ENCODE data around the gene CIROP. TPM values are rescaled to one million over a fixed set of nuclear protein-coding genes. Genes with fewer than 3 reads are reported as not detected.

The CIROP gene
- total and polyA plus RNA-seq, 9 of the 15 experiments (the other 6 are each of a cell fraction or from before 2014, with no cell fraction given) = not detected

- TF ChIP-seq NCOA6 (IDR thresholded peaks at IDR 0.05) (0 out of 2 replicates have a peak, but pooled peaks have one; percentile 18), ZBTB1 (CRISPR knock-in tag; IDR thresholded peaks at IDR 0.05; ENCODE audit: borderline replicate concordance, low read depth) (no peak), NFYB (IDR thresholded peaks at IDR 0.05; ENCODE audit: extremely low read depth, insufficient read length) (no peak), TAF1 (IDR thresholded peaks at IDR 0.05; ENCODE audit: control insufficient read depth, extremely low read depth, insufficient read depth, low read length, severe bottlenecking) (peak; percentile 50), RBM17 (IDR thresholded peaks at IDR 0.05; ENCODE audit: borderline replicate concordance, low read depth, low read length) (no peak), ARNT (IDR thresholded peaks at IDR 0.05) (0 out of 4 replicates have a peak, but pooled peaks of 1 of the 2 experiments have one; percentile 18), HOXB6 (CRISPR knock-in tag; IDR thresholded peaks at IDR 0.05; ENCODE audit: borderline replicate concordance) (no peak), NFIX (CRISPR knock-in tag; IDR thresholded peaks at IDR 0.05; ENCODE audit: low read depth) (no peak), ZBED1 (IDR thresholded peaks at IDR 0.05) (no peak), SIRT6 (IDR thresholded peaks at IDR 0.05; ENCODE audit: low read depth, low read length) (no peak), EP400 (IDR thresholded peaks at IDR 0.05) (no peak), BRD9 (IDR thresholded peaks at IDR 0.05; ENCODE audit: low read depth, partially characterized antibody) (no peak), EP300 (IDR thresholded peaks at IDR 0.05; ENCODE audit: low read length) (no peak), PHTF2 (CRISPR knock-in tag; IDR thresholded peaks at IDR 0.05) (no peak), ZNF766 (CRISPR knock-in tag; conservative IDR thresholded peaks at IDR 0.05) (no peak), TBP (optimal IDR thresholded peaks at IDR 0.05; ENCODE audit: low read depth, low read length) (peak; percentile 57), SNIP1 (IDR thresholded peaks at IDR 0.05; ENCODE audit: low read depth) (0 out of 2 replicates have a peak, but pooled peaks have one; percentile 41), RCOR1 (IDR thresholded peaks at IDR 0.05; ENCODE audit: borderline replicate concordance in 1 of 2, low read depth in 2 of 2, low read length in 2 of 2) (no peak), ARHGAP35 (IDR thresholded peaks at IDR 0.05; ENCODE audit: partially characterized antibody) (peak; percentile 78), E2F4 (CRISPR knock-in tag; IDR thresholded peaks at IDR 0.05; ENCODE audit: low read depth) (no peak), FOXA1 (IDR thresholded peaks at IDR 0.05; ENCODE audit: borderline replicate concordance) (no peak), HMG20B (CRISPR knock-in tag; IDR thresholded peaks at IDR 0.05) (no peak), E4F1 (CRISPR knock-in tag; IDR thresholded peaks at IDR 0.05; ENCODE audit: borderline replicate concordance) (no peak), MYNN (IDR thresholded peaks at IDR 0.05) (no peak), MYNN (CRISPR knock-in tag; IDR thresholded peaks at IDR 0.05) (no peak), ZNF445 (CRISPR knock-in tag; IDR thresholded peaks at IDR 0.05; ENCODE audit: low read depth) (no peak), ZNF75A (CRISPR knock-in tag; IDR thresholded peaks at IDR 0.05) (no peak), ATF7 (IDR thresholded peaks at IDR 0.05) (no peak), SREBF1 (IDR thresholded peaks at IDR 0.05; ENCODE audit: borderline replicate concordance, low read depth, low read length) (no peak)
Observed at GRCh38 chr14:23056956-23057756, 47.6 kb downstream of the CIROP start, which contains the start of gene CDH24 (continued).

Measured in K562 (cell line).